IMR-90 (cell line): Measurements from ENCODE around the gene CAND2. TPM values are rescaled to one million over a fixed set of nuclear protein-coding genes. Genes with fewer than 3 reads are reported as not detected.

Experiments
- ATAC-seq: fragments of 200-7000 bp; cut with Tn5 transposase; 2 replicates; pipeline ENCODE4 v1.9.1; 2020; ENCODE audit warnings: low read depth, mild to moderate bottlenecking, moderate library complexity
- BruUV-seq: library from RNA; stranded (reverse); fragments of 400-500 nt; replicated peaks from 2 replicates; lab custom pipeline; 2021; lab: Mats Ljungman, UMichigan
- CTCF ChIA-PET: fragments of 300-600 bp; formaldehyde crosslinking; extraction: SDS; loops from one replicate; lab custom pipeline; 2021; ENCODE audit warnings: antibody characterized with exemption; lab: Yijun Ruan, JAX
- POLR2A ChIA-PET: fragments of 300-600 bp; sonication (Branson Sonifier 250); formaldehyde crosslinking; loops from one replicate; lab custom pipeline; 2022; ENCODE audit warnings: antibody characterized with exemption; ENCODE audit not compliant: unreplicated experiment; lab: Charles Lee
- DNase-seq: peaks from one replicate; pipeline ENCODE4 v3.0.0; 2013
- H2AFZ ChIP-seq: replicated peaks from 2 replicates; pipeline ENCODE3; 2013; ENCODE audit warnings: low read length, mild to moderate bottlenecking; ENCODE audit not compliant: poor library complexity
- H2AK5ac ChIP-seq: 2 replicates; pipeline ENCODE4 v1.6.1; 2013; ENCODE audit warnings: low read depth, low read length, inconsistent platforms
- H2AK9ac ChIP-seq: replicated peaks from 2 replicates; pipeline ENCODE3; 2013; ENCODE audit warnings: mild to moderate bottlenecking, low read depth, low read length, moderate library complexity; ENCODE audit not compliant: poor library complexity
- H2BK120ac ChIP-seq: 2 replicates; pipeline ENCODE4 v1.6.1; 2013; ENCODE audit warnings: low read depth, low read length, inconsistent platforms
- H2BK15ac ChIP-seq: 3 replicates; pipeline ENCODE4 v1.6.1; 2013; ENCODE audit warnings: low read depth, low read length, inconsistent platforms
- H2BK20ac ChIP-seq: 2 replicates; pipeline ENCODE4 v1.6.1; 2013; ENCODE audit warnings: low read depth, mild to moderate bottlenecking, inconsistent platforms, low read length, moderate library complexity
- H2BK5ac ChIP-seq: 2 replicates; pipeline ENCODE4 v1.6.1; 2013; ENCODE audit warnings: mild to moderate bottlenecking, low read depth, low read length, inconsistent platforms; ENCODE audit not compliant: poor library complexity, severe bottlenecking
- H3K14ac ChIP-seq: replicated peaks from 2 replicates; pipeline ENCODE4 v1.6.1; 2013; ENCODE audit warnings: low read depth, low read length, inconsistent platforms
- H3K18ac ChIP-seq: 2 replicates; pipeline ENCODE4 v1.6.1; 2013; ENCODE audit warnings: low read depth, low read length, control low read depth
- H3K23ac ChIP-seq: 2 replicates; pipeline ENCODE4 v1.6.1; 2013; ENCODE audit warnings: low read depth, low read length, inconsistent platforms
- H3K27ac ChIP-seq: 2 replicates; pipeline ENCODE4 v1.5.1; 2013; ENCODE audit warnings: mild to moderate bottlenecking, control low read depth, low read length; ENCODE audit not compliant: insufficient read depth
- H3K27me3 ChIP-seq: 2 replicates; pipeline ENCODE4 v1.6.1; 2013; ENCODE audit warnings: low read length; ENCODE audit not compliant: control insufficient read depth, insufficient read depth
- H3K36me3 ChIP-seq: 2 replicates; pipeline ENCODE4 v1.6.1; 2013; ENCODE audit warnings: low read length, mixed read lengths; ENCODE audit not compliant: control insufficient read depth, insufficient read depth
- H3K4ac ChIP-seq: 2 replicates; pipeline ENCODE4 v1.6.1; 2013; ENCODE audit warnings: low read depth, low read length, inconsistent platforms
- H3K4me1 ChIP-seq: 2 replicates; pipeline ENCODE4 v1.6.1; 2013; ENCODE audit warnings: low read length, mixed read lengths; ENCODE audit not compliant: control insufficient read depth, insufficient read depth
- H3K4me2 ChIP-seq: 2 replicates; pipeline ENCODE4 v1.6.1; 2013; ENCODE audit warnings: low read depth, mild to moderate bottlenecking, control low read depth, low read length, moderate library complexity
- H3K4me3 ChIP-seq: 2 replicates; pipeline ENCODE4 v1.5.1; 2013; ENCODE audit warnings: low read depth, mild to moderate bottlenecking, control low read depth, low read length, moderate library complexity; ENCODE audit not compliant: insufficient read depth
- H3K56ac ChIP-seq: 2 replicates; pipeline ENCODE4 v1.6.1; 2013; ENCODE audit warnings: low read length, inconsistent platforms; ENCODE audit not compliant: insufficient read depth; ENCODE audit errors: extremely low read depth
- H3K79me1 ChIP-seq, 2 experiments: 2 replicates each; pipeline ENCODE4 v1.6.1; 2013; ENCODE audit warnings: low read length in 2 of 2, inconsistent platforms in 1 of 2, low read depth in 1 of 2
- H3K9ac ChIP-seq: 2 replicates; pipeline ENCODE4 v1.6.1; 2013; ENCODE audit warnings: low read depth, low read length, control low read depth
- H3K9me1 ChIP-seq: 2 replicates; pipeline ENCODE4 v1.6.1; 2013; ENCODE audit warnings: low read length, inconsistent platforms; ENCODE audit not compliant: insufficient read depth
- H3K9me3 ChIP-seq: 2 replicates; pipeline ENCODE4 v1.6.1; 2013; ENCODE audit warnings: low read length; ENCODE audit not compliant: control insufficient read depth, insufficient read depth
- H4K20me1 ChIP-seq: 2 replicates; pipeline ENCODE4 v1.6.1; 2013; ENCODE audit warnings: low read length, inconsistent platforms; ENCODE audit not compliant: insufficient read depth
- H4K5ac ChIP-seq: 2 replicates; pipeline ENCODE4 v1.6.1; 2013; ENCODE audit warnings: mild to moderate bottlenecking, low read depth, low read length, control low read depth
- H4K8ac ChIP-seq, 2 experiments: 2 replicates each; pipeline ENCODE4 v1.6.1; 2013; ENCODE audit warnings: low read depth in 2 of 2, low read length in 2 of 2, control low read depth in 1 of 2, inconsistent platforms in 1 of 2
- H4K91ac ChIP-seq: 2 replicates; pipeline ENCODE4 v1.6.1; 2013; ENCODE audit warnings: low read depth, low read length, inconsistent platforms; ENCODE audit not compliant: insufficient read depth
- CEBPB ChIP-seq: IDR thresholded peaks from 2 replicates; pipeline ENCODE4 v1.6.1; 2012; ENCODE audit warnings: low read depth, low read length, improper control_type of control experiment
- CHD1 ChIP-seq: IDR thresholded peaks from 2 replicates; pipeline ENCODE4 v1.6.1; 2012; ENCODE audit warnings: low read depth, low read length, improper control_type of control experiment
- MAZ ChIP-seq: IDR thresholded peaks from 2 replicates; pipeline ENCODE4 v1.6.1; 2012; ENCODE audit warnings: low read depth, mild to moderate bottlenecking, low read length, improper control_type of control experiment, moderate library complexity, borderline replicate concordance
- NFE2L2 ChIP-seq: fragments of 150-350 bp; IDR thresholded peaks from 2 replicates; pipeline ENCODE4 v1.6.1; 2016; ENCODE audit warnings: low read depth, mild to moderate bottlenecking, low read length
- RAD21 ChIP-seq: IDR thresholded peaks from 2 replicates; pipeline ENCODE4 v1.6.1; 2012; ENCODE audit warnings: low read length, improper control_type of control experiment
- RCOR1 ChIP-seq: IDR thresholded peaks from 2 replicates; pipeline ENCODE4 v1.6.1; 2012; ENCODE audit warnings: mild to moderate bottlenecking, low read length, improper control_type of control experiment; ENCODE audit not compliant: insufficient replicate concordance
- RFX5 ChIP-seq: IDR thresholded peaks from 2 replicates; pipeline ENCODE4 v1.8.0; 2012; ENCODE audit warnings: low read depth, mild to moderate bottlenecking, low read length, moderate library complexity
- SMC3 ChIP-seq: fragments of 150-350 bp; IDR thresholded peaks from 2 replicates; pipeline ENCODE4 v1.6.1; 2016; ENCODE audit warnings: low read depth, mild to moderate bottlenecking, antibody characterized with exemption, low read length, moderate library complexity
- WGBS, 2 experiments: methylation state at CpG; one replicate each; pipeline versions ENCODE4 v1.1.5 to v1.1.7; 2013; ENCODE audit warnings: missing lambda C conversion rate in 2 of 2; ENCODE audit not compliant: insufficient read length in 1 of 2; ENCODE audit errors: extremely low coverage in 2 of 2; 5-methylcytosine and 5-hydroxymethylcytosine counted together
- dilution Hi-C: fragments of 300-500 bp; cut with HindIII; formaldehyde crosslinking; loops from one replicate; pipeline ENCODE4 v1.14.3; 2018; ENCODE audit warnings: low sequenced_read_pairs; ENCODE audit not compliant: unreplicated experiment
- in situ Hi-C: fragments of 300-500 bp; cut with MboI; formaldehyde crosslinking; loops from 3 replicates; pipeline ENCODE4 v1.14.3; 2019; ENCODE audit warnings: low sequenced_read_pairs, inconsistent platforms, mixed read lengths
- intact Hi-C: fragments of 100-400 bp; cut with micrococcal nuclease; formaldehyde crosslinking; loops from 2 replicates; pipeline ENCODE4 v1.10.0; 2022
- polyA plus RNA-seq, 3 experiments: library from polyadenylated mRNA; depleted of rRNA; stranded (reverse); fragments of >200 nt; gene quantifications; 2 replicates each; pipeline ENCODE4 v1.2.3, GENCODE V29; 2012; ENCODE audit warnings: low replicate concordance in 1 of 3
- total RNA-seq: library from RNA; depleted of rRNA; stranded (reverse); fragments of >200 nt; gene quantifications from 2 replicates; pipeline ENCODE4 v1.2.3, GENCODE V29; 2012
- TF ChIP-seq, protein P1 (sequence below): fragments of 150-350 bp; IDR thresholded peaks from 2 replicates; pipeline ENCODE4 v1.6.1; 2016; ENCODE audit warnings: low read depth, mild to moderate bottlenecking, low read length, moderate library complexity, borderline replicate concordance

The CAND2 gene
- total and polyA plus RNA-seq, 2 of the 4 experiments (the other 2 are of a cell fraction) = 2.9 to 4.9 TPM

DNA sequence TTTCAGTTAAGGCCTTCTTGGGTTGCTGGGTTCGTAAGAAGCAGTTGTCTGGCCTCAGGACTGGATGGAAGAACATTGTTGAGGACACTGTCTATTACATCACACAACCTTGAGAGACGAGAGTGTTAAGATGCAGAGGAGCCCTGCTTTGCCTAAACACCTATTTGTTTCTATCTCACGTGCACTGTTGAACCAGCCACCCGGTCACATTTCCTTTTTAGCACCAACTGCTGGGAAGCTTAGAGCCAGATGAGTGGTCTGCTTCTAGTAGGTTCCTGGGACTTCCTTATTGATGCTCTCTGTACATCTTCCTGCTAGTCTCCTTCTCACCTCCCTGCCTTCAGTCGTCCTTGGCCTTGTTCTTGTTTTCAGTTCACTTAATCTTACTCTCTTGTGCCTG, 22.3 kb downstream of the CAND2 start:
- WGBS, 2 experiments = no CpG with 5 or more reads among the region's 5 CpGs
- H3K4ac ChIP-seq = no peak overlapping the region
- H3K4me2 ChIP-seq = no peak overlapping the region
- H4K8ac ChIP-seq = no peak overlapping the region
- H3K27me3 ChIP-seq = no peaks in the 10 kb centered on the region
- no peak overlapping the region for H3K27ac ChIP-seq
- H4K5ac ChIP-seq = no peak overlapping the region
- no peak overlapping the region for H2BK15ac ChIP-seq
- peaks cover 37% of the 10 kb centered on the region; the same call in 1 of the 2 replicates for H3K36me3 ChIP-seq
- no peak overlapping the region for H2AFZ ChIP-seq
- ChIA-PET POLR2A (no interaction called here), CTCF (interaction anchor here (0.7 kb wide), 1 partner anchor 28 kb away, joined by 6 read pairs; no protein-coding TSS in a partner anchor)
- H3K4me1 ChIP-seq = no peaks in the 10 kb centered on the region; the same call in 1 of the 2 replicates
- no peak overlapping the region for H2BK5ac ChIP-seq
- BruUV-seq = no TSS peak
- dilution Hi-C loops (no loop called here), intact Hi-C loops (no loop called here), in situ Hi-C loops (no loop called here)
- H3K9me1 ChIP-seq = no peaks in the 10 kb centered on the region
- no peak overlapping the region for H2BK20ac ChIP-seq
- no peak overlapping the region for H3K23ac ChIP-seq
- no peak overlapping the region for H2AK9ac ChIP-seq
- H3K79me1 ChIP-seq = no peaks in the 10 kb centered on the region
- no peak overlapping the region for H3K56ac ChIP-seq
- no peak overlapping the region for H2BK120ac ChIP-seq
- H3K18ac ChIP-seq = no peak overlapping the region
- no peak for TF ChIP-seq SMC3
- no peak for TF ChIP-seq CHD1
- TF ChIP-seq CEBPB = no peak
- TF ChIP-seq RFX5 = no peak
- TF ChIP-seq RCOR1 = no peak
- TF ChIP-seq NFE2L2 = no peak
- TF ChIP-seq RAD21 = no peak
- TF ChIP-seq, protein P1, sequence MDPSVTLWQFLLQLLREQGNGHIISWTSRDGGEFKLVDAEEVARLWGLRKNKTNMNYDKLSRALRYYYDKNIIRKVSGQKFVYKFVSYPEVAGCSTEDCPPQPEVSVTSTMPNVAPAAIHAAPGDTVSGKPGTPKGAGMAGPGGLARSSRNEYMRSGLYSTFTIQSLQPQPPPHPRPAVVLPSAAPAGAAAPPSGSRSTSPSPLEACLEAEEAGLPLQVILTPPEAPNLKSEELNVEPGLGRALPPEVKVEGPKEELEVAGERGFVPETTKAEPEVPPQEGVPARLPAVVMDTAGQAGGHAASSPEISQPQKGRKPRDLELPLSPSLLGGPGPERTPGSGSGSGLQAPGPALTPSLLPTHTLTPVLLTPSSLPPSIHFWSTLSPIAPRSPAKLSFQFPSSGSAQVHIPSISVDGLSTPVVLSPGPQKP = no peak
- no peak for TF ChIP-seq MAZ
- H4K91ac ChIP-seq = no peak overlapping the region
- H3K4me3 ChIP-seq = no peak overlapping the region
- no peak overlapping the region for H2AK5ac ChIP-seq
- H3K9ac ChIP-seq = no peak overlapping the region
- no peak for DNase-seq
- H4K20me1 ChIP-seq = no peaks in the 10 kb centered on the region
- no peak overlapping the region for H3K14ac ChIP-seq
- no peaks in the 10 kb centered on the region for H3K9me3 ChIP-seq
- ATAC-seq = no peak
